Right renal cortex interstitium (tissue), 3 donors: ENCODE results near the gene SH3RF2. TPM values are rescaled to one million over a fixed set of nuclear protein-coding genes. Genes with fewer than 3 reads are reported as not detected.

ENCODE experiments used
- DNase-seq, 3 donors: peaks; one replicate each; pipeline ENCODE4 v3.0.0-alpha.2; 2013; ENCODE audit warnings: low read depth in 3 of 3, low spot score in 2 of 3
- polyA plus RNA-seq, 3 donors: library from polyadenylated mRNA; unstranded; fragments of 120-200 nt; gene quantifications; one replicate each; pipeline ENCODE4 v1.2.1, GENCODE V29; 2013; ENCODE audit not compliant: insufficient read length in 3 of 3

The SH3RF2 gene
- polyA plus RNA-seq, 3 donors = 3.8 to 4.8 (median 4.2) TPM

- no peak for DNase-seq
These were observed 96.5 kb downstream of the SH3RF2 start for GRCh38 chr5:146032911-146033310.

- DNase-seq = no peak
These were observed 97.7 kb downstream of the SH3RF2 start for GRCh38 chr5:146034127-146034526.

- DNase-seq = no peak
These were observed 98.2 kb downstream of the SH3RF2 start for GRCh38 chr5:146034605-146035004.

- no peak for DNase-seq
These were observed 103.0 kb downstream of the SH3RF2 start for GRCh38 chr5:146039420-146039819.

- no peak for DNase-seq
These were observed 104.1 kb downstream of the SH3RF2 start for GRCh38 chr5:146040527-146040926.

- DNase-seq = no peak
These were observed 104.9 kb downstream of the SH3RF2 start for GRCh38 chr5:146041180-146041789.

- no peak for DNase-seq
These were observed 106.4 kb downstream of the SH3RF2 start for GRCh38 chr5:146042628-146043279.

- DNase-seq = no peak
These were observed 107.3 kb downstream of the SH3RF2 start for GRCh38 chr5:146043722-146044121.

- DNase-seq = no peak
These were observed 111.0 kb downstream of the SH3RF2 start for GRCh38 chr5:146047396-146047795.

- peak; percentile 52 to 62 (median 58) for DNase-seq
These were observed 112.8 kb downstream of the SH3RF2 start for GRCh38 chr5:146048994-146049703.

- no peak for DNase-seq
These were observed 113.3 kb downstream of the SH3RF2 start for GRCh38 chr5:146049704-146050026.

GRCh38 chr5:146050086-146050485, 113.7 kb downstream of the SH3RF2 start:
- no peak for DNase-seq

- no peak for DNase-seq
These were observed 115.3 kb downstream of the SH3RF2 start for GRCh38 chr5:146051678-146052077.

- DNase-seq = no peak
These were observed 116.4 kb downstream of the SH3RF2 start for GRCh38 chr5:146052780-146053179.

- no peak for DNase-seq
These were observed 119.1 kb downstream of the SH3RF2 start for GRCh38 chr5:146055432-146055831.

- no peak for DNase-seq
These were observed 123.3 kb downstream of the SH3RF2 start for GRCh38 chr5:146059460-146060220.

GRCh38 chr5:146060221-146060585, 123.8 kb downstream of the SH3RF2 start:
- no peak for DNase-seq

GRCh38 chr5:146066968-146067367, 130.6 kb downstream of the SH3RF2 start:
- no peak for DNase-seq

- no peak for DNase-seq
These were observed 131.8 kb downstream of the SH3RF2 start for GRCh38 chr5:146068206-146068605.

- no peak for DNase-seq
These were observed 132.8 kb downstream of the SH3RF2 start for GRCh38 chr5:146068977-146069779.

GRCh38 chr5:146069780-146070099, 133.4 kb downstream of the SH3RF2 start:
- DNase-seq = no peak
